Activated CD4-positive, alpha-beta T cell treated with anti-CD3 and anti-CD28 coated beads for 48 hours (primary cell): Measurements from ENCODE around the gene ZNF717.
"Not testable (repeated sequence)": the region's sequence is repeated elsewhere in the genome, so short reads cannot be mapped to it uniquely, and the experiment has no call there.

Experiments used
- DNase-seq: peaks from one replicate; pipeline ENCODE4 v3.0.0-alpha.2; 2020

Gene ZNF717

GRCh38 chr3:75785081-75785755 lies at the start of gene ZNF717:
TSS of gene ZNF717 (minus strand) at chr3:75785549. CDS start at chr3:75783362, 2,187 bp downstream.
- peak; percentile 95 for DNase-seq

- DNase-seq: not testable (repeated sequence)
Measured at GRCh38 chr3:75831076-75831475, 45.7 kb upstream of the ZNF717 start.

GRCh38 chr3:75818019-75818418 lies 32.7 kb upstream of the ZNF717 start:
- not testable (repeated sequence) for DNase-seq

GRCh38 chr3:75816287-75817180 lies 31.2 kb upstream of the ZNF717 start:
- DNase-seq: not testable (repeated sequence)

DNA sequence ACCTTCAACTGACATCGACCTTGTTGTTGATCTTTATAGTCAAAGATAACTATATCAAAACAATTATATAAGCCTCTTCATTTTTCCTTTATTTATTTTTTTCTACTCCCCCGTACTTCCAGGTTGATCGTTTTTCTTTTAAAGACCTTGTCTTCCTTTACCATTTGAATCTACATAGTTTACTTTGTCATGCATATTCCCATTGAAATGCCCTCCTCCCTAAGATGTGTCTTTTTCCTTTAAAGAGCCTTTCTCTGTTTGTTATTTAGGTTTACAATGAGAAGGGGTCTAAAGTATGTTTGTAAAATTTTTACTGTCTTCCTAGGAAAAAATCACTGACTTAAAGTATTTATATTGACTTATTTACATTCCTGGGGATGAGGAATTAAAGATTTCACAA lies 29.4 kb upstream of the ZNF717 start:
- no peak for DNase-seq

DNA sequence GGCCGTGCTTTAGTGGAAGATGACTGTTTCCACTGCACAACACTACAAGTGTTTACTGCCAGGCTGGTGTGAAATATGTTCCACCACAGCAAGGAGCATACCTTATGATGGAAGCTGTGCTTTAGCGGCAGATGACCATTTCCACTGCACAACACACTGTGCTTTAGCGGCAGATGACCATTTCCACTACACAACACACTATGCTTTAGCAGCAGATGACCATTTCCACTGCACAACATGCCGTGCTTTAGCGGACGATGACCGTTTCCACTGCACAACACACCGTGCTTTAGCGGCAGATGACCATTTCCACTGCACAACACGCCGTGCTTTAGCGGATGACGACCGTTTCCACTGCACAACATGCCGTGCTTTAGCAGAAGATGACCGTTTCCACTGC lies 2.8 kb downstream of the ZNF717 start:
- DNase-seq: no peak

GRCh38 chr3:75781079-75781745 lies 4.1 kb downstream of the ZNF717 start:
- peak; percentile 12 for DNase-seq

DNA sequence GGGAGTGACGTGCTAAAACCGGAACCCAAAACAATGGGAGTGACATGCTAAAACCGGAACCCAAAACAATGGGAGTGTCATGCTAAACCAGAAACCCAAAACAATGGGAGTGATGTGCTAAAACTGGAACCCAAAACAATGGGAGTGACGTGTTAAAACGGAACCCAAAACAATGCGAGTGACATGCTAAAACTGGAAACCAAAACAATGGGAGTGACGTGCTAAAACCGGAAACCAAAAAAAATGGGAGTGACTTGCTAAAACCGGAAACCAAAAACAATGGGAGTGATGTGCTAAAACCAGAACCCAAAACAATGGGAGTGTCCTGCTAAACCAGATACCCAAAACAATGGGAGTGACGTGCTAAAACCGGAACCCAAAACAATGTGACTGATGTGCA lies 7.6 kb downstream of the ZNF717 start:
- DNase-seq: not testable (repeated sequence)

GRCh38 chr3:75771631-75772030 lies 13.7 kb downstream of the ZNF717 start:
- DNase-seq: not testable (repeated sequence)

GRCh38 chr3:75768303-75769017 lies 16.9 kb downstream of the ZNF717 start:
- DNase-seq: no peak

DNA sequence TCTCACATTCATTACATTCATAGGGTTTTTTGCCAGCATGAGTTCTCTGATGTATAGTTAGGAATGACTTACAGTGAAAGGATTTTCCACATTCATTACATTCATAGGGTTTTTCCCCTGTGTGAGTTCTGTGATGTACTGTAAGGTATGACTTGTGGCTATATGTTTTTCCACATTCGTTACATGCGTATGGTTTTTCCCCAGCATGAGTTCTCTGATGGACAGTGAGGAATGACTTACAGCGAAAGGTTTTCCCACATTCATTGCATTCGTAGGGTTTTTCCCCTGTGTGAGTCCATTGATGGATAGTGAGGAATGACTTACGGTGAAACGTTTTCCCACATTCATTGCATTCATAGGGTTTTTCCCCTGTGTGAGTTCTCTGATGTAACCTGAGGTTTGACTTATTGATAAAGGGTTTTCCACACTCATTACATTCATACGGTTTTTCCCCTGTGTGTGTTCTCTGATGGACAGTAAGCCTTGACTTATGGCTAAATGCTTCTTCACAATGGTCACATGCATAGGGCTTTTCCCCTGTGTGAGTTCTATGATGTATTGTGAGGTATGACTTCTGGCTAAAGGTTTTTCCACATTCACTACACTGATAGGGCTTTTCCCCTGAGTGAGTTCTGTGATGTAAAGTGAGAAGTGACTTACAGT lies 47.4 kb downstream of the ZNF717 start:
- DNase-seq: no peak

DNA sequence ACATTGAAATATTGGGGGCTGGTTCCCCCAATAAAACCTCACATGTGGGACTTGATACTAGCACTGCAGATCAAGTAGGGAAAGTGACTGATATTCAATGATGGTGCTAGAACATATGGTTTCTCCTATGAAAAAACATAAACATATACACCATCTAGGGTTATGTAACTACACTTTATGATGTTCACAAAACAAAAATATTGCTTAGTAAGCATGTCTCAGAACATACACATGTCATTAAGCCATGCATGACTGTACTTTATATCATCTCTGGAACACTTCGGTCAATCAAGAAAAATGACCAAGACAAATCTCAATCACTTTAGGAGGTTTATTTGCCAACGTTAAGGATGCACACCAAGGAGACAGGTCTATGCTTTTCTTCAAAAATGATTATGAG lies 57.4 kb downstream of the ZNF717 start:
- no peak for DNase-seq

DNA sequence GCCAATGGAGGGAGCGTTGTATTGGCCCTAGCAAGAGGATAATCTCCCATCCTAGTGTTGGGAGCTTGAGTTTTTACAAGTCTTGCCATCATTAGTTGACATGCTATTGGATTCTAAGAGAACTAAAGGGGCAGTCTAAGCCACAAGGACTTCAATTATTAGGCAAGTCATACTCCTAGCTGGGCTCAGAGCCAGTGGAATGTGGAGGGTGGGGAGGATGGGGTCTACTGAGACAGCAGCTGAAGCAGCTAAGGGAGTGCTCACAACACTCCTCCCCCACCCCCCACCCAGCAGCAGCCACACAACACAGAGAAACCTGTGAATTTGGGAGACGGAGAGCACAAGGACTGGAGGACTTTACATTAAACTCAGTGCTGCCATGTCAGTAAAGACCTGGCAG lies 93.3 kb downstream of the ZNF717 start:
- no peak for DNase-seq

- DNase-seq: no peak
Measured at GRCh38 chr3:75687323-75687722, 98.0 kb downstream of the ZNF717 start.
